K562 (cell line): ENCODE data around the gene SLC16A12. TPM values are rescaled to one million over a fixed set of nuclear protein-coding genes. Genes with fewer than 3 reads are reported as not detected.

ENCODE experiments used
- ATAC-seq: fragments of 200-7000 bp; cut with Tn5 transposase; 3 replicates; pipeline ENCODE4 v1.9.1; 2020; ENCODE audit warnings: moderate library complexity
- BruUV-seq: library from RNA; stranded (reverse); fragments of 400-500 nt; replicated peaks from 2 replicates; lab custom pipeline; 2021; lab: Mats Ljungman, UMichigan
- CTCF ChIA-PET: fragments of 300-600 bp; formaldehyde crosslinking; extraction: SDS; loops from one replicate; lab custom pipeline; 2021; ENCODE audit warnings: low intra/inter-chr PET ratio; lab: Yijun Ruan, JAX
- POLR2A ChIA-PET: fragments of 300-600, 350-650 bp; sonication (Branson Sonifier 250); formaldehyde crosslinking; extraction: SDS; loops from one replicate; lab custom pipeline; 2021; ENCODE audit warnings: antibody characterized with exemption, inconsistent platforms; lab: Yijun Ruan, JAX
- DNase-seq, 4 experiments: peaks; one replicate each; pipeline versions ENCODE4 v3.0.0 to v3.0.0-alpha.2; 2011 to 2018; ENCODE audit warnings: low spot score in 3 of 4, mixed read lengths in 3 of 4; ENCODE audit errors: extremely low read depth in 1 of 4
- FAIRE-seq: peaks from 2 replicates; lab custom pipeline; 2011; peaks lifted over from hg19 to GRCh38; lab: Jason Lieb, UNC
- H2AFZ ChIP-seq: 2 replicates; pipeline ENCODE4 v1.6.0; 2011; ENCODE audit warnings: low read depth, low read length, control low read depth, inconsistent platforms
- H3K27ac ChIP-seq: fragments of 200-600 bp; 3 replicates; pipeline ENCODE4 v1.8.0; 2011; ENCODE audit warnings: low read depth, mild to moderate bottlenecking, control low read depth, inconsistent platforms, low read length, moderate library complexity, mixed read lengths; ENCODE audit errors: extremely low read depth
- H3K27me3 ChIP-seq, 2 experiments: fragments of 300-600 bp in 1 of 2; 2 replicates in 1 of 2; 3 replicates in 1 of 2; pipeline versions ENCODE4 v1.6.0 to v1.8.0; 2011; ENCODE audit warnings: inconsistent platforms in 2 of 2, low read length in 2 of 2, mild to moderate bottlenecking in 1 of 2, mixed read lengths in 1 of 2, moderate library complexity in 1 of 2; ENCODE audit not compliant: control insufficient read depth in 2 of 2, insufficient read depth in 2 of 2
- H3K36me3 ChIP-seq: fragments of 300-600 bp; 3 replicates; pipeline ENCODE4 v1.8.0; 2011; ENCODE audit warnings: mild to moderate bottlenecking, low read length, inconsistent platforms; ENCODE audit not compliant: control insufficient read depth, insufficient read depth
- H3K4me1 ChIP-seq, 2 experiments: fragments of 200-600 bp in 1 of 2; replicated peaks in 1 of 2; 2 replicates in 1 of 2; 3 replicates in 1 of 2; pipeline versions ENCODE4 v1.5.1 to v1.8.0; 2011; ENCODE audit warnings: inconsistent platforms in 2 of 2, low read length in 2 of 2, mild to moderate bottlenecking in 1 of 2, mixed read lengths in 1 of 2, moderate library complexity in 1 of 2; ENCODE audit not compliant: control insufficient read depth in 2 of 2, insufficient read depth in 2 of 2
- H3K4me2 ChIP-seq: 2 replicates; pipeline ENCODE4 v1.6.1; 2011; ENCODE audit warnings: low read length, control low read depth, inconsistent platforms, mixed read lengths; ENCODE audit not compliant: insufficient read depth
- H3K4me3 ChIP-seq: fragments of 200-600 bp; sonication (generic), shearing (Covaris generic); 2 replicates; pipeline ENCODE4 v1.5.1; 2016; ENCODE audit warnings: control low read depth, inconsistent platforms
- H3K79me2 ChIP-seq: fragments of 200-600 bp; 3 replicates; pipeline ENCODE4 v1.8.0; 2011; ENCODE audit warnings: low read length, inconsistent platforms; ENCODE audit not compliant: control insufficient read depth, insufficient read depth
- H3K9ac ChIP-seq, 2 experiments: 2 replicates each; pipeline versions ENCODE4 v1.6.0 to v1.6.1; 2011; ENCODE audit warnings: low read depth in 2 of 2, low read length in 2 of 2, control low read depth in 1 of 2, inconsistent platforms in 1 of 2, mild to moderate bottlenecking in 1 of 2, mixed read lengths in 1 of 2; ENCODE audit not compliant: insufficient read depth in 1 of 2
- H3K9me1 ChIP-seq: one replicate; pipeline ENCODE4 v1.6.0; 2011; ENCODE audit warnings: inconsistent platforms, mild to moderate bottlenecking, low read length, moderate library complexity; ENCODE audit not compliant: control insufficient read depth, insufficient read depth
- H3K9me3 ChIP-seq: replicated peaks from 2 replicates; pipeline ENCODE4 v1.5.1; 2011; ENCODE audit warnings: low read depth, low read length, inconsistent platforms; ENCODE audit not compliant: control insufficient read depth, insufficient read depth
- H4K20me1 ChIP-seq: replicated peaks from 2 replicates; pipeline ENCODE4 v1.6.1; 2011; ENCODE audit warnings: low read length, inconsistent platforms, mixed read lengths; ENCODE audit not compliant: control insufficient read depth, insufficient read depth
- CC2D1A ChIP-seq: fragments of 450-650 bp; IDR thresholded peaks from 2 replicates; pipeline ENCODE4 v1.6.1; 2017; ENCODE audit warnings: mild to moderate bottlenecking
- CGGBP1 ChIP-seq: fragments of 250-450 bp; sonication (Bioruptor Pico); IDR thresholded peaks from 2 replicates; pipeline ENCODE4 v1.9.0; 2021; ENCODE audit warnings: mild to moderate bottlenecking
- CLOCK ChIP-seq: fragments of 250-450 bp; sonication (Bioruptor Pico); IDR thresholded peaks from 2 replicates; pipeline ENCODE4 v1.4.0; 2020; ENCODE audit warnings: mild to moderate bottlenecking, moderate library complexity, borderline replicate concordance
- DDX20 ChIP-seq: fragments of 450-650 bp; IDR thresholded peaks from 2 replicates; pipeline ENCODE4 v1.6.1; 2016; ENCODE audit warnings: missing genetic modification characterization, low read depth, mild to moderate bottlenecking, missing compliant biosample characterization, moderate library complexity
- FOS ChIP-seq: IDR thresholded peaks from 3 replicates; pipeline ENCODE4 v1.6.1; 2011; ENCODE audit not compliant: insufficient read length; ENCODE audit errors: extremely low read depth
- GTF2B ChIP-seq: IDR thresholded peaks from 2 replicates; pipeline ENCODE4 v1.6.1; 2011; ENCODE audit not compliant: insufficient read length; ENCODE audit errors: extremely low read depth
- KDM5B ChIP-seq: fragments of 200-600 bp; sonication (generic); IDR thresholded peaks from 2 replicates; pipeline ENCODE4 v1.6.1; 2012; ENCODE audit warnings: low read depth, mild to moderate bottlenecking, moderate library complexity, low read length, control low read depth, inconsistent platforms; ENCODE audit not compliant: insufficient replicate concordance
- L3MBTL2 ChIP-seq: fragments of 450-650 bp; IDR thresholded peaks from 2 replicates; pipeline ENCODE4 v1.6.1; 2016; ENCODE audit warnings: mild to moderate bottlenecking, moderate library complexity
- MTA3 ChIP-seq: fragments of 450-650 bp; formaldehyde crosslinking; IDR thresholded peaks from 2 replicates; pipeline ENCODE4 v1.6.1; 2017; ENCODE audit warnings: mild to moderate bottlenecking, borderline replicate concordance
- NELFE ChIP-seq: IDR thresholded peaks from 2 replicates; pipeline ENCODE4 v1.6.1; 2011; ENCODE audit warnings: mild to moderate bottlenecking; ENCODE audit not compliant: insufficient read depth, insufficient read length
- NONO ChIP-seq, 2 experiments: fragments of 200-400 bp in 1 of 2; fragments of 450-650 bp in 1 of 2; formaldehyde crosslinking in 1 of 2; IDR thresholded peaks; 2 replicates each; pipeline ENCODE4 v1.6.1; 2017; ENCODE audit warnings: low read depth in 2 of 2, mild to moderate bottlenecking in 2 of 2, moderate library complexity in 2 of 2, low read length in 1 of 2
- NR2C1 ChIP-seq, 2 experiments: fragments of 450-650 bp; IDR thresholded peaks; 2 replicates each; pipeline ENCODE4 v1.6.1; 2017; ENCODE audit warnings: mild to moderate bottlenecking in 2 of 2, antibody characterized with exemption in 1 of 2, inconsistent platforms in 1 of 2, missing compliant biosample characterization in 1 of 2, missing genetic modification characterization in 1 of 2
- RB1 ChIP-seq: fragments of 450-650 bp; IDR thresholded peaks from 2 replicates; pipeline ENCODE4 v1.6.1; 2017; ENCODE audit warnings: low read depth, mild to moderate bottlenecking
- RBM17 ChIP-seq: fragments of 200-400 bp; formaldehyde crosslinking; IDR thresholded peaks from 2 replicates; pipeline ENCODE4 v1.6.1; 2017; ENCODE audit warnings: low read depth, mild to moderate bottlenecking, low read length, borderline replicate concordance
- RBM34 ChIP-seq: fragments of 200-400 bp; formaldehyde crosslinking; IDR thresholded peaks from 2 replicates; pipeline ENCODE4 v1.6.1; 2018; ENCODE audit warnings: low read length, borderline replicate concordance; ENCODE audit not compliant: insufficient read depth
- SMC3 ChIP-seq: conservative IDR thresholded peaks from 2 replicates; pipeline ENCODE4 v1.6.1; 2011; ENCODE audit warnings: low read depth, low read length, improper control_type of control experiment; ENCODE audit not compliant: insufficient read depth
- ZNF277 ChIP-seq: fragments of 250-450 bp; sonication (Bioruptor Pico); IDR thresholded peaks from 2 replicates; pipeline ENCODE4 v1.8.0; 2022; ENCODE audit warnings: inconsistent platforms, mild to moderate bottlenecking, moderate library complexity, borderline replicate concordance
- ZNF436 ChIP-seq: fragments of 250-450, 450-650 bp; sonication (Bioruptor Pico); formaldehyde crosslinking; IDR thresholded peaks from 2 replicates; pipeline ENCODE4 v1.7.0; 2020; ENCODE audit warnings: mild to moderate bottlenecking
- WGBS: fragments of 100-300 bp; shearing (Covaris generic); methylation state at CpG from one replicate; pipeline ENCODE4 v1.1.6; 2016; ENCODE audit warnings: low coverage, mixed read lengths; ENCODE audit not compliant: insufficient coverage; ENCODE audit errors: missing lambda C conversion rate; 5-methylcytosine and 5-hydroxymethylcytosine counted together
- in situ Hi-C: fragments of 300-500 bp; cut with MboI; formaldehyde crosslinking; loops from 4 replicates; pipeline ENCODE4 v1.15.0; 2018; ENCODE audit warnings: inconsistent platforms, mixed read lengths
- intact Hi-C: fragments of 100-400 bp; cut with micrococcal nuclease; formaldehyde crosslinking; loops from 2 replicates; pipeline ENCODE4 v1.14.2; 2022
- polyA plus RNA-seq, 8 experiments: library from polyadenylated mRNA; depleted of rRNA in 4 of 8; stranded (reverse) in 5 of 8; unstranded in 3 of 8; fragments of >200 nt; fragmentation: Nextera tagmentation in 2 of 8; fragmentation: Illumina TruSeq in 1 of 8; extraction: Ambion mirVana in 2 of 8; extraction: Trizol in 1 of 8; gene quantifications; 2 replicates each; pipeline versions ENCODE4 v1.2.1 to v1.2.3, GENCODE V29; 2011 to 2014; ENCODE audit warnings: inconsistent platforms in 1 of 8, missing spikeins in 1 of 8
- total RNA-seq, 7 experiments: library from RNA; depleted of rRNA in 6 of 7; stranded (reverse); fragments of >200 nt in 6 of 7; fragmentation: Illumina TruSeq in 2 of 7; extraction: Trizol in 2 of 7; gene quantifications; 2 replicates each; pipeline versions ENCODE4 v1.2.1 to v1.2.3, GENCODE V29; 2011 to 2021; ENCODE audit warnings: low replicate concordance in 1 of 7

Gene SLC16A12
- total and polyA plus RNA-seq, 9 of the 15 experiments (the other 6 are each of a cell fraction or from before 2014, with no cell fraction given): not detected

- H3K9me3 ChIP-seq: no peaks in the 10 kb centered on the region
- intact Hi-C loops: no loop called here
- H3K4me3 ChIP-seq: no peak overlapping the region
- ChIA-PET CTCF (no interaction called here), POLR2A (no interaction called here)
- ATAC-seq (no peak), FAIRE-seq (no peak), DNase-seq (no peak)
- no peaks in the 10 kb centered on the region for H3K4me1 ChIP-seq
- no peaks in the 10 kb centered on the region for H4K20me1 ChIP-seq
- H3K9ac ChIP-seq: no peak overlapping the region
- TF ChIP-seq FOS (no peak), SMC3 (no peak), NONO (IDR thresholded peaks at IDR 0.05; ENCODE audit: low read depth in 2 of 2, low read length in 1 of 2) (no peak), ZNF436 (CRISPR knock-in tag) (no peak), MTA3 (no peak), GTF2B (no peak), RBM17 (no peak), NELFE (no peak), CC2D1A (no peak), CGGBP1 (no peak), ZNF277 (CRISPR knock-in tag) (no peak), NR2C1 (IDR thresholded peaks at IDR 0.05) (no peak), NR2C1 (tag; IDR thresholded peaks at IDR 0.05) (no peak), CLOCK (CRISPR knock-in tag) (no peak), RB1 (no peak), KDM5B (no peak), DDX20 (tag) (no peak), RBM34 (no peak), L3MBTL2 (no peak)
- no peak overlapping the region for H3K4me2 ChIP-seq
- no peak overlapping the region for H2AFZ ChIP-seq
- no peaks in the 10 kb centered on the region for H3K9me1 ChIP-seq
- BruUV-seq: no TSS peak
- no peak overlapping the region for H3K27ac ChIP-seq
- H3K27me3 ChIP-seq: no peaks in the 10 kb centered on the region
- no peaks in the 10 kb centered on the region for H3K79me2 ChIP-seq
- no peaks in the 10 kb centered on the region for H3K36me3 ChIP-seq
- WGBS: no CpG with 5 or more reads among the region's 1 CpG
- in situ Hi-C loops: no loop called here
Measured at GRCh38 chr10:89458784-89459183, 76.6 kb downstream of the SLC16A12 start.
